PFSK-1 (cell line): ENCODE data around the gene CAD.

ENCODE experiments used
- POLR2AphosphoS5 ChIP-seq: IDR thresholded peaks from 2 replicates; pipeline ENCODE4 v1.6.1; 2012; ENCODE audit warnings: low read depth, mild to moderate bottlenecking, control low read depth, low read length, moderate library complexity
- TAF1 ChIP-seq: IDR thresholded peaks from 2 replicates; pipeline ENCODE4 v1.6.1; 2012; ENCODE audit warnings: low read length, control low read depth, borderline replicate concordance; ENCODE audit not compliant: insufficient read depth

DNA sequence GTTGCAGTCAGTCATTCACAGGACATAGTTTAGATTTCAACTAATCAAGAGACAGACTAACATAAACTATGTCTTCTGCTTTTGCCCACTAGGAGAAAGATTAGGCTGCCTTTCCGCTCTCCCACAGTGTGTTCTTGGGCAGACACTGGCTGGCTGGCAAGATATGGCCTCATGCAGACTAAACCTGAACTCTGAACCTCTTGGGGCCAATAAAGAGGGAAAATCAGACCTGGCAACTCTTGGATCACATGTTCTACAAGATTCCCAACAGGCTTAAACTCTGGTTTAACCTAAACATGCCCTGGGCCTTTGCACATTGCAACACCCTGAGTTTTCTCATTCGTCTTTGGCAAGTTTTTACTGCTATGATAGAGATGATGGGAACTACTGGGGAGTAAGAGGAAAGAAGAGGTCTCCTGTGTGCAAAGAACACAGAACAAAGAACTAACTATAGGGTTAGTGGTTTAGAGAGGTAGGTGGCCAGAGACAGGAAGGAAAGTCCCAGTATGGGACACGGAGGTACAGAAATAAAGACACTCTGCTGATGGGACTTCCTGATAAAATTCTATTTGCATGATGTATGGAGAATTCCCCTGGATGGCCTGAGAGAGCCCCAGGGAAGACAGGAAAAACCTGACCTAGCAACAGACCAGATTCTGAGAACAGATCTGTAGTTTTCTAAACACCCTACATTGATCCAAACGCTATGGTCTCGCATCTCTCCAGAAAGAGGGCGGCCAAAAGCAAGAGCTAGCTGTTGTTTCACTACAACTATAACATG, 7.4 kb upstream of the CAD start:
- no peak for TF ChIP-seq POLR2AphosphoS5
- TF ChIP-seq TAF1: no peak
